ENCODE data around the gene PRDM15. TPM values are rescaled to one million over a fixed set of nuclear protein-coding genes. Genes with fewer than 3 reads are reported as not detected.

The PRDM15 gene
- total and polyA plus RNA-seq, 7 donors = 1.2 to 6.9 (median 4.6) TPM

DNA sequence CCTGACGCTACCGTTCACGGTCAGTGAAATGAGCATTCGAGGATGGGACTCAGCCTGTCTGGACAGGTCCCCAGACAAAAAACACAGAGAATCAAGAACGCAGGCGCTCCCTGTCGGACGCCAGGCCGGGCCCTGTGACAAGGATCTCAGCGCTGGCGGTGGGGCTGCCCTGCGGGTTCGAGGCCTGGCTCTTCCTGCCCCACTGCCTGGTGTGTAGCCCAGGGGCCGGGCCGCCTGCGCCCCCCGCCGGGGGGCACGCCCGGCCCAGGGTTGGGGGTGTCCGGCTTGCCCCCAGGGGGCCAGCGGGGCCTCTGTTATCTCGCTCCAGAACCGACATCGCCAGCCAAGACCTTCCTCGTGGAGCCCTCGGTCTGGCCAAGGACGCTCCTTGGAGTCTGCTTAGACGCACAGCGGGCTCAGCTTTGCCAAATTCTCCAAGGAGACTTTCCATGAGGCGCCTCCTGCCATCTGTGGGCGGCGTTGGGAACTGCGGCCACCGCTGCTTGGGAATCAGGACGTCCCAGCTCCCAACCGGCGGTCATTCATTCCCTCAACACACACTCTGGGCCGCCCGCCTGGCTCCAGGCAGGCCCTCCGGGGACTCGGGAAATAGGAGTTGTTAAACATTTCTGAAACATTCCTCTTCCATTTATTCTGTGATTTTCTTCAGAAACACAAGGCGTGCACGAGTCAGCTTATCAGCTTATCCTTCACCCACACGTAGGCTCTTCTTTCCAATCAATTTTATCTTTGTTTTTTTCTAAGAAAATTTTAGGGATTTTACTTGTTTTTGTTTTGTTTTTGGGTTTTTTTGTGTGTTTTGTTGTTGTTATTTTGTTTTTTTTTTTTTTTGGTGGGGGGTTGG lies 101.0 kb downstream of the PRDM15 start:
- Histone ChIP-seq H3K4me1 (peaks cover 0 to 8% (median 6%) of the 10 kb centered on the region in 4 donors), H3K4me3 (no peak overlapping the region), H3K27ac (peak overlapping the region in 2 of 4 donors; percentile 35 to 54), H3K9me3 (no peaks in the 10 kb centered on the region), H3K36me3 (no peaks in the 10 kb centered on the region), H3K27me3 (peaks cover 9 to 75% (median 16%) of the 10 kb centered on the region in 3 donors)
- 13 to 42% methylated on average over 45 of the region's 45 CpGs for WGBS, 2 donors
- peak; percentile 94 for DNase-seq
- intact Hi-C loops (cut with DNase I) = loop anchor here (1.0 to 2.0 kb wide), 2 partner anchors 166 to 493 kb away; no protein-coding TSS in a partner anchor
- TF ChIP-seq, protein P1, sequence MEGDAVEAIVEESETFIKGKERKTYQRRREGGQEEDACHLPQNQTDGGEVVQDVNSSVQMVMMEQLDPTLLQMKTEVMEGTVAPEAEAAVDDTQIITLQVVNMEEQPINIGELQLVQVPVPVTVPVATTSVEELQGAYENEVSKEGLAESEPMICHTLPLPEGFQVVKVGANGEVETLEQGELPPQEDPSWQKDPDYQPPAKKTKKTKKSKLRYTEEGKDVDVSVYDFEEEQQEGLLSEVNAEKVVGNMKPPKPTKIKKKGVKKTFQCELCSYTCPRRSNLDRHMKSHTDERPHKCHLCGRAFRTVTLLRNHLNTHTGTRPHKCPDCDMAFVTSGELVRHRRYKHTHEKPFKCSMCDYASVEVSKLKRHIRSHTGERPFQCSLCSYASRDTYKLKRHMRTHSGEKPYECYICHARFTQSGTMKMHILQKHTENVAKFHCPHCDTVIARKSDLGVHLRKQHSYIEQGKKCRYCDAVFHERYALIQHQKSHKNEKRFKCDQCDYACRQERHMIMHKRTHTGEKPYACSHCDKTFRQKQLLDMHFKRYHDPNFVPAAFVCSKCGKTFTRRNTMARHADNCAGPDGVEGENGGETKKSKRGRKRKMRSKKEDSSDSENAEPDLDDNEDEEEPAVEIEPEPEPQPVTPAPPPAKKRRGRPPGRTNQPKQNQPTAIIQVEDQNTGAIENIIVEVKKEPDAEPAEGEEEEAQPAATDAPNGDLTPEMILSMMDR (IDR thresholded peaks at IDR 0.05) = peak; percentile 77 to 96 (median 92)
- TF ChIP-seq EP300 (IDR thresholded peaks at IDR 0.05) (no peak), POLR2AphosphoS5 (IDR thresholded peaks at IDR 0.05) (peak in 3 of 4 donors; percentile 20 to 36 (median 32))

DNA sequence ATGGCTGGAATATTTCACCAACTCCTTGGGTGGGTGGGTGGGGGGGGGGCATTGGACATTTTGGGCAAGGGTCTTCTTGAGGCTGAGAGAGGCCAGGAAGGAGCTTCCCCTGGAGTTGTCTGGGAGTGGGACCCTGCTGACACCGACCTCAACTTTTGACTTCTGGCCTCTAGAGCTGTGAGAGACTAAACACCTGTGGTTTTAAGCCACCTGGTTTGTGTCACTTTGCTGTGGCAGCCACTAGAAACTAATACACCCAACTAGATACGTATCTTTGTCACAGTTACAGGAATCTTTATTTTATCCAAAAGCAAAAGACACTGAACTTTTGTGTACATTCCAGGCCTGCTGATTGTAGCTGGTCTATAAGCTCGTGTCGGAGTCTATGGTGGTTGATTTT lies 102.4 kb downstream of the PRDM15 start:
- intact Hi-C loops (cut with DNase I) = no loop called here
- H3K4me1 ChIP-seq = peaks cover 0 to 8% (median 6%) of the 10 kb centered on the region in 4 donors
- H3K4me3 ChIP-seq = no peak overlapping the region
- H3K27ac ChIP-seq = no peak overlapping the region
- no peaks in the 10 kb centered on the region for H3K36me3 ChIP-seq
- H3K27me3 ChIP-seq = peaks cover 9 to 75% (median 24%) of the 10 kb centered on the region in 3 donors
- TF ChIP-seq, protein P1 (IDR thresholded peaks at IDR 0.05) = no peak
- TF ChIP-seq POLR2AphosphoS5 (IDR thresholded peaks at IDR 0.05) (no peak), EP300 (IDR thresholded peaks at IDR 0.05) (no peak), POLR2A (IDR thresholded peaks at IDR 0.05) (no peak)
- 74 to 79% methylated on average over 4 of the region's 4 CpGs for WGBS, 2 donors
- no peaks in the 10 kb centered on the region for H3K9me3 ChIP-seq
- DNase-seq = no peak

DNA sequence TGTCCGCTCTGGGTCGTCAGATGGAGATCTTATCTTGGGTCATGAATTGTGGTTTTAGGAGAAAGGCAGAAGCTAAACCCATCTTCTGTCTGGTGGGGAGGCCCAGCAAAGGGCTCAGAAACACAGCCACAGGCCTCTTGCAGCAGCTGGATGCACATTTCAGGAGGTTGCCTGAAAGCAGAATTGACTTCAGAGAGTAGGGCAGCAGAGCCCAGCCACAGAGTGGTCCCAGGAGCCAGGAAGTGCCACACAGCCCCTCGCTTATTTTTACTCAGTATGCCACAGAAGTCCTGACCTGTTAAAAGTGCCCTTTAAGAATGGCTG lies 104.0 kb downstream of the PRDM15 start:
- DNase-seq = no peak
- H3K4me3 ChIP-seq = no peak overlapping the region
- H3K36me3 ChIP-seq = no peaks in the 10 kb centered on the region
- peaks cover 9 to 75% (median 25%) of the 10 kb centered on the region in 3 donors for H3K27me3 ChIP-seq
- H3K9me3 ChIP-seq = no peaks in the 10 kb centered on the region
- peaks cover 0 to 8% (median 6%) of the 10 kb centered on the region in 4 donors for H3K4me1 ChIP-seq
- intact Hi-C loops (cut with DNase I) = no loop called here
- H3K27ac ChIP-seq = no peak overlapping the region
- WGBS, 2 donors = 38 to 39% methylated on average over 3 of the region's 3 CpGs
- TF ChIP-seq POLR2A (IDR thresholded peaks at IDR 0.05) (no peak), EP300 (IDR thresholded peaks at IDR 0.05) (no peak), POLR2AphosphoS5 (IDR thresholded peaks at IDR 0.05) (no peak)
- TF ChIP-seq, protein P1 (IDR thresholded peaks at IDR 0.05) = no peak

DNA sequence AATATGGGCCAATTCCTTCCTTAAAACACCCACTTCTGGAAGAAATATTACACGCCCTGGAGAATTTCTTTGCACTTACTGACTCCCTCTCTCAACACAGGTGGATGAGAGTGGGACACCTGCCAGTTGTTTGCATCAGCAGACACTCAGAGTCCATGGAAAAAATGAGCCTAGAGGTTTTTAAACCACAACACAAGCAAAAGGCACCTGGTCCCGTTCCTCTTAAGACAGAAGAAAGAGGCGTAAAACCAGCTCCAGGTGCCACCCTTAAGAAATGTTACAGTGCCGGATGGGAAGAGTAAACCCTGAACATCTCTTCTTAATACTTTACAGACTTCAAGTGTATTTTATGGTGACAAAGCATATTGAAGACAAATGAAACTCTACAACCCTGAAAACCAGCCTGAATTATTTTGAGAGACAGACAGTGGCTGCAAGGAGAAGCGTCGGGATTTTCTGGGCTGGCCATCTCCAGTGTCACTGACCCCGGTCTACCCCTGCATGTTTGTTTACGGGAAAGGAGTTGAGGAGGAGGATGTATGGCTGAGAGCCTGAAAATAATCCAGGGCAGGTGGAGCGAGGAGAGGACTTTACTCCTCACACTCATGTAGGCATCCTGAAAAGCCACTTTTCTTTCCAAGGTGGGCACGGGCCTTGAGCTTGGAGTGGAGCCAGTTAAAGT lies 104.5 kb downstream of the PRDM15 start:
- Histone ChIP-seq H3K27ac (no peak overlapping the region), H3K27me3 (peaks cover 9 to 75% (median 25%) of the 10 kb centered on the region in 3 donors), H3K4me1 (peaks cover 0 to 8% (median 6%) of the 10 kb centered on the region in 4 donors), H3K4me3 (no peak overlapping the region), H3K9me3 (no peaks in the 10 kb centered on the region), H3K36me3 (no peaks in the 10 kb centered on the region)
- intact Hi-C loops (cut with DNase I) = no loop called here
- no peak for DNase-seq
- no peak for TF ChIP-seq POLR2AphosphoS5 (IDR thresholded peaks at IDR 0.05)
- TF ChIP-seq, protein P1 (IDR thresholded peaks at IDR 0.05) = no peak
- no peak for TF ChIP-seq EP300 (IDR thresholded peaks at IDR 0.05)
- TF ChIP-seq POLR2A (IDR thresholded peaks at IDR 0.05) = no peak
- WGBS, 2 donors = 17 to 47% methylated on average over 10 of the region's 10 CpGs
